GM13976 (cell line): Measurements from ENCODE around the gene TBC1D25.

ENCODE experiments used
- DNase-seq: peaks from one replicate; pipeline ENCODE4 v3.0.0; 2012; ENCODE audit warnings: low spot score
- CTCF ChIP-seq: IDR thresholded peaks from 2 replicates; pipeline ENCODE4 v1.5.1; 2012; ENCODE audit warnings: borderline replicate concordance, mild to moderate bottlenecking; ENCODE audit not compliant: insufficient read depth; ENCODE audit errors: extremely low read depth, missing control alignments, control extremely low read depth
- in situ Hi-C: fragments of 300-500 bp; cut with MboI; formaldehyde crosslinking; loops from one replicate; pipeline ENCODE4 v1.12.0; 2022; ENCODE audit warnings: low sequenced_read_pairs, mixed read lengths, inconsistent platforms; ENCODE audit not compliant: unreplicated experiment

Gene TBC1D25

GRCh38 chrX:48611703-48612102 is 72.2 kb downstream of the TBC1D25 start:
- no peak for TF ChIP-seq CTCF
- DNase-seq: no peak
- in situ Hi-C loops: no loop called here
